ENCODE measurements around the gene PHACTR1. TPM values are rescaled to one million over a fixed set of nuclear protein-coding genes. Genes with fewer than 3 reads are reported as not detected.

PHACTR1 gene
- total and polyA plus RNA-seq, 2 of the 4 experiments (the other 2 are of a cell fraction): not detected

GRCh38 chr6:12815884-12816600 is 99.5 kb downstream of the PHACTR1 start:
- intact Hi-C loops (cut with micrococcal nuclease) (no loop called here), in situ Hi-C loops (cut with MboI; ENCODE audit: low sequenced_read_pairs) (no loop called here), dilution Hi-C loops (cut with HindIII; ENCODE audit: low sequenced_read_pairs, unreplicated experiment) (no loop called here)
- Histone ChIP-seq H3K9ac (ENCODE audit: low read depth, low read length) (no peak overlapping the region), H4K91ac (ENCODE audit: insufficient read depth, low read depth, low read length) (no peak overlapping the region), H3K9me1 (ENCODE audit: insufficient read depth, low read length) (no peaks in the 10 kb centered on the region), H2AK9ac (replicated peaks; ENCODE audit: low read depth, low read length, poor library complexity) (no peak overlapping the region), H3K27me3 (ENCODE audit: control insufficient read depth, insufficient read depth, low read length) (no peaks in the 10 kb centered on the region), H3K4me1 (ENCODE audit: control insufficient read depth, insufficient read depth, low read length) (no peaks in the 10 kb centered on the region), H3K4me2 (ENCODE audit: low read depth, low read length) (no peak overlapping the region), H3K56ac (ENCODE audit: extremely low read depth, insufficient read depth, low read length) (no peak overlapping the region), H2AFZ (replicated peaks; ENCODE audit: low read length, poor library complexity) (no peak overlapping the region), H2AK5ac (ENCODE audit: low read depth, low read length) (no peak overlapping the region), H3K79me1 (ENCODE audit: low read depth in 1 of 2, low read length in 2 of 2) (no peaks in the 10 kb centered on the region), H3K4ac (ENCODE audit: low read depth, low read length) (no peak overlapping the region), H4K8ac (ENCODE audit: low read depth in 2 of 2, low read length in 2 of 2) (no peak overlapping the region), H3K23ac (ENCODE audit: low read depth, low read length) (no peak overlapping the region), H4K5ac (ENCODE audit: low read depth, low read length) (no peak overlapping the region), H3K14ac (replicated peaks; ENCODE audit: low read depth, low read length) (no peak overlapping the region), H3K4me3 (ENCODE audit: insufficient read depth, low read depth, low read length) (no peak overlapping the region), H3K9me3 (ENCODE audit: control insufficient read depth, insufficient read depth, low read length) (peaks cover 6% of the 10 kb centered on the region; the same call in 1 of the 2 replicates), H4K20me1 (ENCODE audit: insufficient read depth, low read length) (no peaks in the 10 kb centered on the region), H2BK15ac (ENCODE audit: low read depth, low read length) (no peak overlapping the region), H2BK5ac (ENCODE audit: low read depth, low read length, poor library complexity, severe bottlenecking) (no peak overlapping the region), H3K27ac (ENCODE audit: insufficient read depth, low read length) (no peak overlapping the region), H2BK120ac (ENCODE audit: low read depth, low read length) (no peak overlapping the region), H3K18ac (ENCODE audit: low read depth, low read length) (no peak overlapping the region), H3K36me3 (ENCODE audit: control insufficient read depth, insufficient read depth, low read length) (no peaks in the 10 kb centered on the region), H2BK20ac (ENCODE audit: low read depth, low read length) (no peak overlapping the region)
- TF ChIP-seq MXI1 (IDR thresholded peaks at IDR 0.05; ENCODE audit: borderline replicate concordance, low read depth, low read length): no peak
- TF ChIP-seq RCOR1 (IDR thresholded peaks at IDR 0.05; ENCODE audit: insufficient replicate concordance, low read length): no peak
- TF ChIP-seq BHLHE40 (IDR thresholded peaks at IDR 0.05; ENCODE audit: low read depth, low read length): no peak
- no peak for TF ChIP-seq RFX5 (IDR thresholded peaks at IDR 0.05; ENCODE audit: low read depth, low read length)
- TF ChIP-seq CTCF (conservative IDR thresholded peaks at IDR 0.05; ENCODE audit: low read depth, low read length): no peak
- TF ChIP-seq NFE2L2 (IDR thresholded peaks at IDR 0.05; ENCODE audit: low read depth, low read length): no peak
- TF ChIP-seq FOS (IDR thresholded peaks at IDR 0.05; ENCODE audit: low read depth, low read length): no peak
- TF ChIP-seq CHD1 (IDR thresholded peaks at IDR 0.05; ENCODE audit: low read depth, low read length): no peak
- TF ChIP-seq USF2 (IDR thresholded peaks at IDR 0.05; ENCODE audit: low read depth, low read length): no peak
- TF ChIP-seq SMC3 (IDR thresholded peaks at IDR 0.05; ENCODE audit: low read depth, low read length): no peak
- no peak for TF ChIP-seq POLR2A (IDR thresholded peaks at IDR 0.05; ENCODE audit: low read depth, low read length)
- TF ChIP-seq CEBPB (IDR thresholded peaks at IDR 0.05; ENCODE audit: low read depth, low read length): no peak
- TF ChIP-seq ELK1 (IDR thresholded peaks at IDR 0.05; ENCODE audit: borderline replicate concordance, low read depth, low read length): no peak
- no peak for TF ChIP-seq MAZ (IDR thresholded peaks at IDR 0.05; ENCODE audit: borderline replicate concordance, low read depth, low read length)
- no peak for TF ChIP-seq RAD21 (IDR thresholded peaks at IDR 0.05; ENCODE audit: low read length)
- ChIA-PET CTCF (interaction anchor here (0.6 kb wide), 1 partner anchor 95 kb away, joined by 4 read pairs; no protein-coding TSS in a partner anchor), POLR2A (ENCODE audit: unreplicated experiment) (no interaction called here)
- no peak for ATAC-seq (ENCODE audit: low read depth)
- no CpG with 5 or more reads among the region's 4 CpGs for WGBS, 2 experiments (ENCODE audit: extremely low coverage in 2 of 2, insufficient read length in 1 of 2)
- BruUV-seq (replicated peaks): no TSS peak
- DNase-seq: no peak
